Activated CD8-positive, alpha-beta memory T cell treated with anti-CD3 and anti-CD28 coated beads, Interleukin-2, amount 50 U/mL, for 1 hour (primary cell): ENCODE results near the gene SCGB2A2.

Source experiments
- DNase-seq: peaks from one replicate; pipeline ENCODE4 v3.0.0-alpha.2; 2020; ENCODE audit errors: extremely low read depth

The SCGB2A2 gene

DNA sequence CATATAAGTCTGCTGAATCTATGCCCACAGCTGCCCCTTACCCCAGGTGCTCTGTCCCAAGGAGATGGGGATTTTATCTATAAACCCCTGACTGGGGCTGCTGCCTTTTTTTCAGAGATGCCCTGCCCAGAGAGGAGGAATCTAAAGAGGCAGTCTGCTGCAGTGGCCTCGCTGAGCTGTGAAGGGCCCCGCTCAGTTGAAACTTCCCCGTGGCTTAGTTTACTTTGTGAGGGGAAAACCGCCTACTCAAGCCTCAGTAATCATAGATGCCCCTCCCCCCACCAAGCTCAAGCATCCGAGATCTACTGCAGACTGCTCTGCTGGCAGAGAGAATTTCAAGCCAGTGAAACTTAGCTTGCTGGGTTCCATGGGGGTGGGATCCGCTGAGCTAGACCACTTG is 36.3 kb downstream of the SCGB2A2 start:
- no peak for DNase-seq

DNA sequence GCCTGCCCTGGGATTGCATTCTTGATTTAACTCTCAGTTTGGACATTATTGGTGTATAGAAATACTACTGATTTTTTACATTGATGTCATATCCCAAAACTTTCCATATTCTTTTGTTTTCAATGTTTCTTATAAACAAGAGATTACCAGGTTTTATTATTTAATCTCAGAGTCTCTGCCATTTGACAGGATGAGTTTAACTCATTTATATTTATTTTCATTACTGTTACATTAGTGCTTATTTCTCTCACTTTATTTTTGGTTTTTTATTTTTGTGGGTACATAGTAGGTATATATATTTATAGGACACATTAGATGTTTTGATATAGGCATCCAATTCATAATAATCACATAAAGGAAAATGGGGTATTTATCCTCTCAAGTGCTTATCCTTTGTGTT is 38.0 kb downstream of the SCGB2A2 start:
- DNase-seq: no peak

DNA sequence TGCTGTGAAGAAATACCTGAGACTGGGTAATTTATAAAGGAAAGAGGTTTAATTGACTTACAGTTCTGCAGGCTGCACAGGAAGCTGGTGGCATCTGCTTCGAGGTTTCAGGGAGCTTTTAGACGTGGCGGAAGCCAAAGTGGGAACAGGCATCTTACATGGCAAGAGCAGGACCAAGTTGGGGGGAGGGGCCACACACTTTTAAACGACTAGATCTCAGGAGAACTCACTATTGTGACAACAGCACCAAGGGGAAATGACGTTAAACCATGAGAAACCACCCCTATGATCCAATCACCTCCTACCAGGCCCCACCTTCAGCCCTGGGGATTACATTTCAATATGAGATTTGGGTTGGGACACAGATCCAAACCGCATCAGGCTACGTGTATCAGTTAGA is 40.0 kb downstream of the SCGB2A2 start:
- no peak for DNase-seq

DNA sequence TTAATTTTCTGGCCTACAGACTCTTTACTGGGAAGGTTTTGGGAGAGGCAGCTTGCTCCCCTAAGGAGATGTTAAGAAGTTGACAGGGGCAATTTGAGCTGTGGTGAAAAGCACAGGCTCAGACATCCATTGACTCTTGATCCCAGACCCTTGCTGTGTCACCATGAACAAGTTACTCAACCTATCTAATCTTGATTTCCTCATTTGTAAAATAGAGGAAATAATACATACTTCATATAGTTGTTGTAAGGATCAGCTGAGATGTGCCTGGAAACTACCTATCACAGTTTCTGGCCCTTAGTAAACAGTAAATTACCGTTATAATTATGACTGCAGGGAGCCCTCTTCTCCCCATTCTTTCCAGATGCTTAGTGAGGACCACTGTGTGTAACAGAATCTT is 45.5 kb downstream of the SCGB2A2 start:
- no peak for DNase-seq

DNA sequence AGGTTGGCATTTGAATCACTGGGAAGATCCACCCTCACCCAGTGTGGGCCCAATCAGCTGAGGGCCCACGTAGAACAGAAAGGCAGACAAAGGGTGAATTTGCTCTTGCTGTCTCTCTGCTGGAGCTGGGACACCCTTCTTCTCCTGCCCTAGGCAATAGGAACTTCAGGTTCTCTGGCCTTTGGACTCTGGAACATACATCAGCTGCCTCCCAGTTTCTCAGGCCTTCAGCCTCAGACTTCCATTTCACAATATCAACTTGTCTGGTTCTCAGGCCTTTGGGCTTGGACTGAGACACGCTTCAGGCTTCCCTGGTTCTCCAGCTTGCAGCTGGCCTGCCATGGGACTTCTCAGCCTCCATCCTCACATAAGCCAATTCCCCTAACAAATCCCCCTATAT is 52.6 kb downstream of the SCGB2A2 start:
- DNase-seq: no peak
